ENCODE results near the gene SCAI.
"Not testable (repeated sequence)": the region's sequence is repeated elsewhere in the genome, so short reads cannot be mapped to it uniquely, and the experiment has no call there.

The SCAI gene

GRCh38 chr9:124969401-124969800 lies 173.9 kb downstream of the SCAI start:
- Histone ChIP-seq H3K4me3 (no peak overlapping the region), H3K27ac (no peak overlapping the region)
- TF ChIP-seq CTCF (IDR thresholded peaks at IDR 0.05), result no peak
- no peak for DNase-seq (ENCODE audit: low spot score)

GRCh38 chr9:124968238-124968637 lies 175.1 kb downstream of the SCAI start:
- Histone ChIP-seq H3K27ac (no peak overlapping the region), H3K4me3 (no peak overlapping the region)
- no peak for DNase-seq (ENCODE audit: low spot score)
- TF ChIP-seq CTCF (IDR thresholded peaks at IDR 0.05), result no peak

DNA sequence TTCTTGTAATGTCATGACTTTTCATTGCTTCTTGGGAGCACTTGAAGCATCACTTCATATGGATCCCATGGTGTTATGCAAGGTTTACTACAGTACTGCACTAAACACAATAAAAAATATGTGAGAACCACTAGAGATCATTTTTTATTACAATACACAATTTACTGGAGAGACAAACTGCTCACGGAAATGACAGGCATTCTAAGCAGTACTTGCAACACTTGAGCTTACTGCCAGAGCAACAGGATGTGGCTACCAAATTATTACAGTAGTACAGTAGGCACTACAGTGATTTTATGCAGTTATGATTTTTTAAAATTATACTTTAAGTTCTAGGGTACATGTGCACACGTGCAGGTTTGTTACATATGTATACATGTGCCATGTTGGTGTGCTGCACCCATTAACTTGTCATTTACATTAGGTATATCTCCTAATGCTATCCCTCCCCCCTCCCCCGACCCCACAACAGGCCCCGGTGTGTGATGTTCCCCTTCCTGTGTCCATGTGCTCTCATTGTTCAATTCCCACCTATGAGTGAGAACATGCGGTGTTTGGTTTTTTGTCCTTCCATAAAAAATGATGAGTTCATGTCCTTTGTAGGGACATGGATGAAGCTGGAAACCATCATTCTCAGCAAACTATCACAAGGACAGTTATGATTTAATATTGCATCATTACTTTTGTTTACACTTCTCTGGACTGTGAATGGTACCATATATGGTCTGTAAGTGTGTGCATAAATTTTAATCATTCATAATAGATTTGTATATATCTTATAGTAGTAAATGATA lies 177.4 kb downstream of the SCAI start:
- DNase-seq (ENCODE audit: low spot score); H3K27ac ChIP-seq; H3K4me3 ChIP-seq: not testable (repeated sequence)

GRCh38 chr9:124964604-124965003 lies 178.7 kb downstream of the SCAI start:
- no peak overlapping the region for H3K27ac ChIP-seq
- DNase-seq (ENCODE audit: low spot score), result no peak
- H3K4me3 ChIP-seq, result no peak overlapping the region
- TF ChIP-seq CTCF (IDR thresholded peaks at IDR 0.05), result no peak

DNA sequence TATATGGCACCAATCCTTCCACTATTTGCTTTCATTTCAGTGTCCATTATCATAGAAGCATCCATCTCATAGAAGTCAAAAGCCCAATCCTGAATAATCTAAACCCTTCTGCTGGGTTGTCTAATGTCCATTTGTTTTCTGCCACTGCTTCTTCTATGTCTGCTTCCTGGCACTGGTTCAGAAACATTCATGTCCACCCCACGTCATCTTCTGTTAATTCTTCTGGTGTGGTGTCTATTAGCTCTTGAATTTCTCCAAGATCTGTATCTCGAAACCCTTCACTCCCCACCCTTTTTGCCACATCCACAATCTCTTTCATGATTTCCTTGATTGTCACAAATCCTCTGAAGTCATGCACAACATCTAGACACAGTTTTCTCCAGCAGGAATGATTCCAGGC lies 179.3 kb downstream of the SCAI start:
- no peak overlapping the region for H3K4me3 ChIP-seq
- DNase-seq (ENCODE audit: low spot score), result no peak
- no peak for TF ChIP-seq CTCF (IDR thresholded peaks at IDR 0.05)
- H3K27ac ChIP-seq, result no peak overlapping the region

DNA sequence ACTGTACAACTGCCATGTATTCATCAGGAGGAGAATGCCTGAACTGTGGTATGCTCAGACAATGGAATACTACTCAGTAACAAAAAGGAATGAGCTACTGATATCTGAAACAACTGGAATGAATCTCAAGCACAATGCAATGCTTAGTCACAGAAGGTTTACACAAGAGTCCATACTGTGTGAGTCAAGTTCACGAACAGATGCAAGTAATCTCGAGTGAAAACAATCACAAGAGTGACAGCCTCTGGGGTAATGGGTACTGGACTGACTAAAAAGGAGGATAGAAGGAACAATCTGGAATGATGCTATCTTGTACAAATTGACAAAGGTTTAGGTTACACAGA lies 182.9 kb downstream of the SCAI start:
- DNase-seq (ENCODE audit: low spot score), result no peak
- Histone ChIP-seq H3K27ac (no peak overlapping the region), H3K4me3 (no peak overlapping the region)
- no peak for TF ChIP-seq CTCF (IDR thresholded peaks at IDR 0.05)

- H3K4me3 ChIP-seq; H3K27ac ChIP-seq; DNase-seq (ENCODE audit: low spot score): not testable (repeated sequence)
These were observed 183.5 kb downstream of the SCAI start for GRCh38 chr9:124959671-124960408.

DNA sequence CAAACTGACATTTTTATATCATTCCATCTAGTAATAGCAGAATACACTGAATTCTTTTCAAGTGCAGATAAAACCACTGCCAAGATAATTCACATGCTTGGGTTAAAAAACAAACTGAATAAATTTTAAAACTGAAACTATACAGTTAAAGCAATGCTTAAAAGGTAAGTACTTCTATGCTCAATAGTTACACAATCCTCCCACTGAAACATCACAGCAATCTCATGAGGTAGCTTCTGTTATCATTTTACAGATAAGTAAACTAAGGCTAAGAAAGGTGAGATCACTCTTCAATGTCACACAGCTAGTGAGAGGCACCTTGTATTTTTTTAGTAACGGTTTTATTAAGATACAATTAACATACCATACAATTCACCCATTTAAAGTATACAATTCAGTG lies 189.1 kb downstream of the SCAI start:
- DNase-seq (ENCODE audit: low spot score), result no peak
- no peak overlapping the region for H3K4me3 ChIP-seq
- no peak for TF ChIP-seq CTCF (IDR thresholded peaks at IDR 0.05)
- H3K27ac ChIP-seq, result no peak overlapping the region

All from coronary artery (tissue), 2 donors.